Astrocyte of the cerebellum (primary cell): ENCODE results near the gene DSTN.

Experiments used
- DNase-seq: peaks from one replicate; pipeline ENCODE4 v3.0.0-alpha.2; 2011; ENCODE audit warnings: low read depth
- H3K4me3 ChIP-seq: 2 replicates; pipeline ENCODE4 v1.5.1; 2011; ENCODE audit warnings: mild to moderate bottlenecking, low read depth, low read length, moderate library complexity
- in situ Hi-C: cut with HindIII; loops from 2 replicates; pipeline ENCODE4 v1.10.0; 2017; ENCODE audit warnings: low sequenced_read_pairs
- TF ChIP-seq, protein P1 (sequence below): IDR thresholded peaks from 2 replicates; pipeline ENCODE4 v1.5.1; 2012; ENCODE audit warnings: low read length, low read depth, moderate library complexity, mild to moderate bottlenecking; ENCODE audit errors: missing control alignments

The DSTN gene

DNA sequence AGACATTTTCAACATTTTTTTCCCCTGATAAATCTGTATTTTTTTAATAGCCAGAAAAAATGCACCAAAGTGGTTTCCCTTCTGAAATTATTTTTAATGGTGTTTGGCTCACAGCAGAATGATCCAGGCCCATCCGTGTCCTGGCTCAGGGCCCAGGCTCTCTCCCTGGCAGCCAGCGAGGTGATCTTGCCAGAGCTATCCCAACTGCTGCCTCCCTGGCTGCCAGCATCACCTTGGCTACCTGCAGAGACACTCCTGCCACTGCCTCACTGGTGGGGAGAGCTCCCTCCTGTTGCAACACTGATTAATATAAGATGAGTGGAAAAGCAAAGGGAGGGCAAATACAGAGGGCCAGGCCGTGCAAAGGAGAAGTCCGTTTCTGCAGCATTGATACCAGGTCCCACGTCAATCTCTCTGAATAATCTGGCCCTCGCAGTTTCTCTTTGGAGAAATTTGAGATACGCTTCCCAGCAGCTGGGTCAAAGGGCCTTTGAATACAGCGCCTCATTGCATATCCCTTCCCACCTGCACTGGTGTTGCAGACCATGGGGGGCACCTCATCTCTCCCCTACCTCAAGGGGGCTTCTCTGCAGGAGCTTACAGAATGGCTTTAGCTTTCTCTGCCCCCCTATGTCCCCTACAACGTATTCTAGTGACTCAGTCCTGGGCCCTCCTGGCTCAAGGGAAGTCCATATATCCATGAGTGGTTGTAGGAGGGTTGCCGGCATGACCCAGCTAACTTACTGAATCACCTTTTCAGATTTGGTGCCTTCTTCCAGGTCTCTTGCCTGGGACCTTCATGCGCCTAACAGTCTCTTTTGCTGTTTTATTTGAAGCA lies 12.8 kb upstream of the DSTN start:
- no peak for DNase-seq
- TF ChIP-seq, protein P1, sequence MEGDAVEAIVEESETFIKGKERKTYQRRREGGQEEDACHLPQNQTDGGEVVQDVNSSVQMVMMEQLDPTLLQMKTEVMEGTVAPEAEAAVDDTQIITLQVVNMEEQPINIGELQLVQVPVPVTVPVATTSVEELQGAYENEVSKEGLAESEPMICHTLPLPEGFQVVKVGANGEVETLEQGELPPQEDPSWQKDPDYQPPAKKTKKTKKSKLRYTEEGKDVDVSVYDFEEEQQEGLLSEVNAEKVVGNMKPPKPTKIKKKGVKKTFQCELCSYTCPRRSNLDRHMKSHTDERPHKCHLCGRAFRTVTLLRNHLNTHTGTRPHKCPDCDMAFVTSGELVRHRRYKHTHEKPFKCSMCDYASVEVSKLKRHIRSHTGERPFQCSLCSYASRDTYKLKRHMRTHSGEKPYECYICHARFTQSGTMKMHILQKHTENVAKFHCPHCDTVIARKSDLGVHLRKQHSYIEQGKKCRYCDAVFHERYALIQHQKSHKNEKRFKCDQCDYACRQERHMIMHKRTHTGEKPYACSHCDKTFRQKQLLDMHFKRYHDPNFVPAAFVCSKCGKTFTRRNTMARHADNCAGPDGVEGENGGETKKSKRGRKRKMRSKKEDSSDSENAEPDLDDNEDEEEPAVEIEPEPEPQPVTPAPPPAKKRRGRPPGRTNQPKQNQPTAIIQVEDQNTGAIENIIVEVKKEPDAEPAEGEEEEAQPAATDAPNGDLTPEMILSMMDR, result no peak
- no peak overlapping the region for H3K4me3 ChIP-seq
- in situ Hi-C loops, result no loop called here

DNA sequence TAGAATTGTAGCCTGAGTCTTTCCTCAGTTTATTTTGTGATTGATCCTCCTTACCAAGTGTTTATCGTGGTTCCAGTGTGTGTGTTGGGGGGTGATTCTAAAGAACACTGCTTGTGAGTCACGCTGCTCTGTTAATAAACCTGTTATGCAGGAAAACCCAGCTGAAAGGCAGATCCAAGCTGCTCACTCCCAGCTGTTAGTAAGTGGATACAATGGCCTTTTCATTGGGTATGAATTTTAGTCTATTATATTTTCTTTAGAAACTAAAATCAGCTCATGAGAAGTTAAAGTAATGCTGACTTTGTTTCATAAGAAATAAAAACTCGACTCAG lies 12.2 kb upstream of the DSTN start:
- DNase-seq, result no peak
- TF ChIP-seq, protein P1, result no peak
- no peak overlapping the region for H3K4me3 ChIP-seq
- in situ Hi-C loops, result no loop called here

DNA sequence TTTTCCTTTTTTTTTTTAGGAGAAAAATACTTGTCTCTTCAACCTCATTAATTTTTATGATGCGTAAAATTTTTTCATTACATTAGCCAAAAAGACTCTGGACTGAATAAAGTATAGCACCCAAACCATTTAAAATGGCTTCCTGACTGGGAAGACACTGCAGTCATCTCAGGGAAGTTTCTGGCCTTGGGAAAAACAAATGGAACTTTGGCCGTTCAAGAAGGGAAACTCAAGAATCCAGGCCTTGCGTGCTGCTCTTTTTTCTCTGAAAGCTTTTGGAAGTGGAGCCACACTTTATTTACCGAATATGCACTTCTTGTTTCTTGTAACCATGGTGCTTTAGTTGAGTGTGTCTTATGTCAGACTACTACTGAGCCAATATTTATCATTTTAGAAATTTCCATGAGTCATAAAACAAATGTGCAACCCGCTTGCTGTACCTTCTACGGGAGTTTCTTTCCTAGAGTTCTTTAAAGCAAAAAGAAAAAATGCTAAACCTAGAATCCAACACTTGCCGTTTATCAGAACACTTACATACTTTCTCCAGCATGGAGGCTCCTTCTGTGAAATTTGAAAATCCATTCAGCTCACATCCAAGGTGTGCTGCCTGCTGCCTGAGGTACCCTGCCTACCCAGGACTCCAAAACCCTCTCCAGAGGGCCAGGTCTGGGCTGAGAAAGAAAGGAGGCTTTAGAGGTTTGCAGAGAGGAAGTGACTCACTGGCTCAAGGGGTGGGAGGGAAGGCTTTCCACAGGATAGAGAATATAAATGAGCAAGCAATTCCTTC lies 11.5 kb upstream of the DSTN start:
- H3K4me3 ChIP-seq, result peak overlapping the region; percentile 18
- in situ Hi-C loops, result no loop called here
- TF ChIP-seq, protein P1, result no peak
- no peak for DNase-seq

DNA sequence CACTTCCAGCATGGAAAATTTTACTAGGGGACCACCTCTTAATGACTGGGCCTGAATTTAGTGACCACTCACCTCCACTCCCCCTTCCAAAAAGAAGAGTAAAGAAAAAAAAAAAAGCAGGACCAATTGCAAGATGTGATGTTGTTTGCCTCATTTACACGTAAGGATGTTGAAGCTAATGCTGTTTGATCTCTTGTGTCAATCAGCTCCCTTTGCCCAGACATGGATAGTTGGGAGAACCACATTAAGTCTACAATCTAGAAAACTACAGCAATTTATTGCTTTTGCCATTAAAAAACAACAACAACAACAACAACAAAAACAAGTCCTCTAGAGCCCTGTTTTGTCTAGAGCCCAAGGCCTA lies 11.0 kb upstream of the DSTN start:
- TF ChIP-seq, protein P1, result no peak
- in situ Hi-C loops, result no loop called here
- no peak overlapping the region for H3K4me3 ChIP-seq
- DNase-seq, result no peak

DNA sequence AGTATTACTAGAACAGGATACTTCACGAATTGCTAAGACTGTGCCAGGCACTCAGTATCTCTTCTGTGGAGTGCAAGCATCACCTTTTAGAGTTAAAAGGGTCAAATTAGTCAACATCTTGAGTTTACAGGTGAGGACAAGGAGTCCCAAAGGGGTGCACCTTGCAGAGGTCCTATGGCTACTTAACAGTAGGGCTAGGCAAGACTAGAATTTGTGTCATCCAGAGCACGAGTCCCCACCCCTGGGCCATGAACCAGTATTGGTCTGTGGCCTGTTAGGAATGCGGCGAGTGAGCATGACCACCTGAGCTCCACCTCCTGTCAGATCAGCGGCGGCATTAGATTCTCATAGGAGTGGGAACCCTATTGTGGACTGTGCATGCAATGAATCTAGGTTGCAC lies 10.5 kb upstream of the DSTN start:
- in situ Hi-C loops, result no loop called here
- TF ChIP-seq, protein P1, result no peak

DNA sequence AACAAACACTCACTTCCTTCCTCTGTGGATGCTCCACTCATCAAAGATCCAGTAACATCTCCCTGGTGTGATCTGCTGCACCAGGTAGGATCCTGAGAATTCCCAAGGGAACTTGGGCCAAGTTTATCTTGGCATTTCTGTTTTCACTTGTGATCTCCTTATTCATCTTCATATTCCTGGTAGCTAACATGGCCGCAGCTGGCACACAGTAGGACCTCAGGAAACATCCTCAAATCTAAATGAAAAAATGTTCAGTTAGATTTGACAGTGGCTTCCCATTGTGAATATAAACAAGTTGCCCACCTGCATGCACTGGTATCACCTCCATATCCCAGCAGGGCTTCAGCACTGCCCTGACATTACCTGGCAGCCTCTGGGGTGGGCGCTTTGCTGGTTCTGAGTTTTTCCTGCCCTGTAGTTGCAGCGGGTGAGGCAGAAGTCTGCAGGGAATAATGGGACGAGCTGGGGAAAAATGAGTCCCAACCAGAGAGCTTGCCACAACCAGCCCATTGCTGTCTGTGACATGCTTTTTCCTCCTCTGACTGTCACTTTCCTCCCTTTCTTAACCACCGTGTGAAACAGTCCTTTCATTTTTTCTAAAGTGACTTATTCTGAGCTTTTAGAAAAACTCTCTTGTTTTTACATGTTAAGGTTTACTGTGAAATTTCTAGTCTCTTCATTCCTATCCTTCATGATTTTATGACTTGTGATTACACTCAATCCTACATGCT lies 9.4 kb upstream of the DSTN start:
- TF ChIP-seq, protein P1, result no peak
- DNase-seq, result no peak
- in situ Hi-C loops, result no loop called here
- no peak overlapping the region for H3K4me3 ChIP-seq

More for the DNA sequence above, 10.5 kb upstream of the DSTN start:
- no peak for DNase-seq
- no peak overlapping the region for H3K4me3 ChIP-seq
